Nephron (organoid): Measurements from ENCODE around the gene PQBP1.

Experiments
- H3K27ac Mint-ChIP-seq, 3 experiments: 2 replicates each; pipeline ENCODE4 v1.8.0; 2020; ENCODE audit warnings: mixed read lengths in 3 of 3, mild to moderate bottlenecking in 2 of 3, moderate library complexity in 1 of 3
- H3K27me3 Mint-ChIP-seq: 2 replicates; pipeline ENCODE4 v1.8.0; 2021; ENCODE audit warnings: low read depth, mild to moderate bottlenecking, moderate library complexity, mixed read lengths
- H3K36me3 Mint-ChIP-seq: 2 replicates; pipeline ENCODE4 v1.8.0; 2020; ENCODE audit warnings: low read depth, mixed read lengths
- H3K4me1 Mint-ChIP-seq: 2 replicates; pipeline ENCODE4 v1.8.0; 2020; ENCODE audit warnings: mixed read lengths
- H3K4me3 Mint-ChIP-seq, 3 experiments: 2 replicates each; pipeline ENCODE4 v1.8.0; 2020; ENCODE audit warnings: mild to moderate bottlenecking in 3 of 3, mixed read lengths in 3 of 3, moderate library complexity in 2 of 3
- H3K9me3 Mint-ChIP-seq: 2 replicates; pipeline ENCODE4 v1.8.0; 2020; ENCODE audit warnings: mixed read lengths
- TF ChIP-seq, protein P1 (sequence below), 3 experiments: fragments of 200-600 bp; sonication (generic); IDR thresholded peaks; one replicate each; pipeline ENCODE4 v1.5.0; 2021; ENCODE audit warnings: antibody characterized with exemption in 3 of 3; ENCODE audit not compliant: unreplicated experiment in 3 of 3

The PQBP1 gene

DNA sequence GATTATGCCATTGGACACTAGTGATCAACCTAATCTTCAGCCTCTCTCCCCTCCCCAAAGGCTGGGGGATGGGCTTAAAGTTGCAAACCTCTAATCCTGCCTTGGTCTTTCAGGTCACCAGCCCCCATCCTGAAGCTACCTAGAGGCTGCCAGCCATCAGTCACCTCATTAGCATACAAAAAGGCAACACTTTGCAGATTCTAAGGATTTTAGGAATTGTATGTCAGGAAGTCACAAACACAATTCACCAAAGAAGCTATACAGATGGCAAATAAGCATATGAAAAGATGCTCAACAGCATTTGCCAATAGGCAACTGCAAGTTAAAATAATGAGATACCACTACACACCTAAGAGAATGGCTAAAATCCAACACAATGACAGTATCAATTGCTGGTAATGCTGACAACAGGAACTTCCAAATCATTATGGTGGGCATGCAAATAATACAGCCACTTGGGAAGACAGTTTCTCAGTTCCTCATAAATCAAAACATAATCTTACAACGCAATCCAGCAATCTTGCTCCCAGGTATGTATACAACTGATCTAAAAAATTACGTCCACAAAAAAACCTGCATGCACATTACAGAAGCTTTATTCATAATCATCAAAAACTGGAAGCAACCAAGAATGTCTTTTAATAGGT, 30.1 kb downstream of the PQBP1 start:
- no peaks in the 10 kb centered on the region for H3K4me1 Mint-ChIP-seq
- peaks cover 16% of the 10 kb centered on the region for H3K9me3 Mint-ChIP-seq
- TF ChIP-seq, protein P1, sequence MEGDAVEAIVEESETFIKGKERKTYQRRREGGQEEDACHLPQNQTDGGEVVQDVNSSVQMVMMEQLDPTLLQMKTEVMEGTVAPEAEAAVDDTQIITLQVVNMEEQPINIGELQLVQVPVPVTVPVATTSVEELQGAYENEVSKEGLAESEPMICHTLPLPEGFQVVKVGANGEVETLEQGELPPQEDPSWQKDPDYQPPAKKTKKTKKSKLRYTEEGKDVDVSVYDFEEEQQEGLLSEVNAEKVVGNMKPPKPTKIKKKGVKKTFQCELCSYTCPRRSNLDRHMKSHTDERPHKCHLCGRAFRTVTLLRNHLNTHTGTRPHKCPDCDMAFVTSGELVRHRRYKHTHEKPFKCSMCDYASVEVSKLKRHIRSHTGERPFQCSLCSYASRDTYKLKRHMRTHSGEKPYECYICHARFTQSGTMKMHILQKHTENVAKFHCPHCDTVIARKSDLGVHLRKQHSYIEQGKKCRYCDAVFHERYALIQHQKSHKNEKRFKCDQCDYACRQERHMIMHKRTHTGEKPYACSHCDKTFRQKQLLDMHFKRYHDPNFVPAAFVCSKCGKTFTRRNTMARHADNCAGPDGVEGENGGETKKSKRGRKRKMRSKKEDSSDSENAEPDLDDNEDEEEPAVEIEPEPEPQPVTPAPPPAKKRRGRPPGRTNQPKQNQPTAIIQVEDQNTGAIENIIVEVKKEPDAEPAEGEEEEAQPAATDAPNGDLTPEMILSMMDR (IDR thresholded peaks at IDR 0.05; ENCODE audit: unreplicated experiment in 3 of 3), result no peak
- H3K36me3 Mint-ChIP-seq, result peaks cover 48% of the 10 kb centered on the region
- no peak overlapping the region for H3K4me3 Mint-ChIP-seq
- no peak overlapping the region for H3K27ac Mint-ChIP-seq
- no peaks in the 10 kb centered on the region for H3K27me3 Mint-ChIP-seq

DNA sequence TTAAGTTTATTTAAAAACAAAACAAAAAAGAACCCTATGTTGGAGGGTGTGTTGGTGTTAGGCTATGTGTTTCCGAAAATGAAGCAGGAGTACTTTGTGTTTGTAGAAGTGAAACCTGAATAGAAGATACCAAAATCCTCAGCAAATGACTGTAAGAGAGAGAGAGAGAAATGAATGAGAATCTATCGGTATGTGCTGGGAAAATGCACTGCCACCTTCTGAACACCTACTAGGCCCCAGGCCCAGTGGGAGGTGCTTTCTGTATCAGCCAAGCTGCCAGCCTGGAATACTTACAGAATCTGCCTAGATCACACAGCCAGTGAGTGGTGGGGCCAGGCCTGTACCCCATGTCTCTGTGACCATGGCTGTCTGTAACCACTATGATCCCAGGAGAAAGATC, 36.0 kb downstream of the PQBP1 start:
- Mint-ChIP-seq H3K4me3 (no peak overlapping the region), H3K4me1 (peaks cover under 1% of the 10 kb centered on the region), H3K36me3 (peaks cover 43% of the 10 kb centered on the region), H3K27ac (no peak overlapping the region), H3K9me3 (peaks cover 15% of the 10 kb centered on the region), H3K27me3 (no peaks in the 10 kb centered on the region)
- TF ChIP-seq, protein P1 (IDR thresholded peaks at IDR 0.05; ENCODE audit: unreplicated experiment in 3 of 3), result no peak

DNA sequence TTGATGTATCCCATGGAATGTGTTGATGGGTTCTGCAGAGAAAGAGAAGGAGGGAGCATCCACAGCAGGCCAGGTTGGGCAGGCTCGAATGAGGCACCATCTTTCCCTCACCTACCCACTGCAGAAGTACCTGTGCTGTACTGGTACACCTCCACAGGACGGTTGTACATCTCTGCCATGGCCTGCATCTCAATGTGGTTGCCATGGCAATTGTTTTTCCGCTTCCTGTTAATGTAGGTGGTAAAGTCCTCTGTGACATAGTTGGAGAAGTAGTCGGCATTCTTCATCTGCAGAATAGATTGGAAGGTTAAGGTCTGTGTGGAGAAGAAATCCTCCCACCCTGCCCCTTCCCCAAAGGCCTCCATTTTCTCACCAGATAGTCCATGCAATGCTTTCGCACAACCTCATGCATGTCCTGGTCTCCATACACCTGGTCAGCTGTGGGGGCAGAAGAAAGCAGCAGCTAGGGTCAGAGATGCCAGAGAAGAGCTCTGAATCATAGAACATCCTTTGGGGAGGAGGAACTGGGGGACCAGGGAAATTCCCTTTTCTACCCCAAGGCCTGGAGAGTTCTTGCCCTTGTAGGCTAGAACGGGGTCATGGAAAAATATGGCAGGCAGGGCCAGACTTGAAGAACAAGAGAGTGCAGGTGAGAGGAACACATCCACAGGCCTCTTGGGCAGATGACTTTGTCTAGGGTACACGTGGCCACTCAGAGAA, 37.0 kb downstream of the PQBP1 start:
- TF ChIP-seq, protein P1 (IDR thresholded peaks at IDR 0.05; ENCODE audit: unreplicated experiment in 3 of 3), result no peak
- Mint-ChIP-seq H3K4me1 (peaks cover 7% of the 10 kb centered on the region), H3K4me3 (no peak overlapping the region), H3K27ac (no peak overlapping the region), H3K27me3 (no peaks in the 10 kb centered on the region), H3K36me3 (peaks cover 43% of the 10 kb centered on the region), H3K9me3 (peaks cover 15% of the 10 kb centered on the region)

DNA sequence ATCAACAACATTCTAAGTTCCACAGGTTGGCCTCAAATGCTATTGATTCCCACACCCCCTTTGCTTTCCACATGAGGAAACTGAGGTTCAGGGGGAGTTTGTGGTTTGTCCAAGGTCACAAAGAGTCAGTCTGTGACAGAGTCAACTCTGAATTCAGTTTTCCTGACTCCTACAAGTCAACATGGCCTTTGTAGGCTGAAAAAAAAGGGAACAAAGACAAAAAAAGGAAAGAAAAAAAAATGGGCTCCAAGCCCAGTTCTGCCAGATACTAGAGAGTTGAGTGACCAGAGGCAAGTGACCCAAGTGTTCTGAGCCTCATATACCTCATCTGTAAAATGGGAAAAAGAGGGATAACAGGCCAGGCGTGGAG, 37.6 kb downstream of the PQBP1 start:
- Mint-ChIP-seq H3K27me3 (no peaks in the 10 kb centered on the region), H3K36me3 (peaks cover 39% of the 10 kb centered on the region), H3K4me1 (peaks cover 7% of the 10 kb centered on the region), H3K4me3 (no peak overlapping the region), H3K9me3 (peaks cover 13% of the 10 kb centered on the region), H3K27ac (no peak overlapping the region)
- TF ChIP-seq, protein P1 (IDR thresholded peaks at IDR 0.05; ENCODE audit: unreplicated experiment in 3 of 3), result no peak

DNA sequence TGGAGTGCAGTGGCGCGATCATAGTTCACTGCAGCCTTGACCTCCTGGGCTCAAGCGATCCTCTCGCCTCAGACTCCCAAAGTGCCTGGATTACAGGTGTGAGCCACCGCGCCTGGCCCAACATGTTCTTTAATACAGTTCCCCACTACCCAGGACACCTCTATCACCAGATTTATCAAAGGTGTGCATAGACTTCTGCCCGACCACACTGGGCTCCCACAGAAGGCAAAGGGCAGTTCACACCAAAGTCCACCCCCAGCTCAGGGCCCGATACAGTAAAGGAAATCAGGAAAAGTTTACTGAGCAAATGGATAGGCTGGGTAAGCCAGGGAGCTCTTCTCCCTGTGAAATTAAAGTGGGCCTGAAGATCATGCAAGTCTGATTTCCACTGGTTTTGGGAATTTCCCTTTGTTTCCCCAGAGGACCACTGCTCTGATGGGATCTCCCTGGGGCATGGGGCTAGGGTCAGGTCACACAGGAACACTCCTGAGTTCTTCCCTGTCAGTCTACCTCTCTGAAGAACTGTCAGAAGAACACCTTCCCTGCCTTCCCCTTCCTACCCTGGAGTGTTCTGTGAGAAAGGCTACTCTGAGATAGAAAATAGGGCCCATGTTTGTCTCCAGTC, 38.8 kb downstream of the PQBP1 start:
- no peak overlapping the region for H3K27ac Mint-ChIP-seq
- peaks cover 33% of the 10 kb centered on the region for H3K36me3 Mint-ChIP-seq
- peaks cover 7% of the 10 kb centered on the region for H3K4me1 Mint-ChIP-seq
- H3K9me3 Mint-ChIP-seq, result peaks cover 13% of the 10 kb centered on the region
- H3K4me3 Mint-ChIP-seq, result no peak overlapping the region
- TF ChIP-seq, protein P1 (IDR thresholded peaks at IDR 0.05; ENCODE audit: unreplicated experiment in 3 of 3), result no peak
- H3K27me3 Mint-ChIP-seq, result no peaks in the 10 kb centered on the region
